Tibial nerve (tissue), 4 donors: Measurements from ENCODE around the gene GBX1.

Experiments used
- EP300 ChIP-seq, 2 donors: sonication (generic); formaldehyde crosslinking; IDR thresholded peaks; one replicate each; pipeline ENCODE4 v1.6.1; 2017; ENCODE audit warnings: antibody characterized with exemption in 2 of 2, mild to moderate bottlenecking in 1 of 2
- POLR2A ChIP-seq, 2 donors: fragments of 450-650 bp; IDR thresholded peaks; one replicate each; pipeline ENCODE4 v1.6.1; 2017; ENCODE audit warnings: antibody characterized with exemption in 2 of 2, mild to moderate bottlenecking in 2 of 2, moderate library complexity in 2 of 2
- TF ChIP-seq, protein P1 (sequence below), 5 experiments: fragments of 200-600 bp in 3 of 5; fragments of 450-650 bp in 2 of 5; sonication (generic) in 3 of 5; IDR thresholded peaks; one replicate each; pipeline ENCODE4 v1.5.1; 2016 to 2019; ENCODE audit warnings: antibody characterized with exemption in 5 of 5, mild to moderate bottlenecking in 3 of 5, moderate library complexity in 2 of 5

- TF ChIP-seq, protein P1, sequence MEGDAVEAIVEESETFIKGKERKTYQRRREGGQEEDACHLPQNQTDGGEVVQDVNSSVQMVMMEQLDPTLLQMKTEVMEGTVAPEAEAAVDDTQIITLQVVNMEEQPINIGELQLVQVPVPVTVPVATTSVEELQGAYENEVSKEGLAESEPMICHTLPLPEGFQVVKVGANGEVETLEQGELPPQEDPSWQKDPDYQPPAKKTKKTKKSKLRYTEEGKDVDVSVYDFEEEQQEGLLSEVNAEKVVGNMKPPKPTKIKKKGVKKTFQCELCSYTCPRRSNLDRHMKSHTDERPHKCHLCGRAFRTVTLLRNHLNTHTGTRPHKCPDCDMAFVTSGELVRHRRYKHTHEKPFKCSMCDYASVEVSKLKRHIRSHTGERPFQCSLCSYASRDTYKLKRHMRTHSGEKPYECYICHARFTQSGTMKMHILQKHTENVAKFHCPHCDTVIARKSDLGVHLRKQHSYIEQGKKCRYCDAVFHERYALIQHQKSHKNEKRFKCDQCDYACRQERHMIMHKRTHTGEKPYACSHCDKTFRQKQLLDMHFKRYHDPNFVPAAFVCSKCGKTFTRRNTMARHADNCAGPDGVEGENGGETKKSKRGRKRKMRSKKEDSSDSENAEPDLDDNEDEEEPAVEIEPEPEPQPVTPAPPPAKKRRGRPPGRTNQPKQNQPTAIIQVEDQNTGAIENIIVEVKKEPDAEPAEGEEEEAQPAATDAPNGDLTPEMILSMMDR (IDR thresholded peaks at IDR 0.05), result peak; percentile 93 to 98 (median 95)
- TF ChIP-seq POLR2A (IDR thresholded peaks at IDR 0.05) (no peak), EP300 (IDR thresholded peaks at IDR 0.05) (no peak)
These were observed 43.6 kb downstream of the GBX1 start for GRCh38 chr7:151123822-151124464.
